HepG2 (cell line): Measurements from ENCODE around the gene CECR2. TPM values are rescaled to one million over a fixed set of nuclear protein-coding genes. Genes with fewer than 3 reads are reported as not detected.

Experiments
- ATAC-seq: fragments of 200-7000 bp; cut with Tn5 transposase; 3 replicates; pipeline ENCODE4 v1.9.1; 2020; ENCODE audit warnings: mild to moderate bottlenecking, moderate library complexity
- BruUV-seq: library from RNA; stranded (reverse); fragments of 400-500 nt; replicated peaks from 2 replicates; lab custom pipeline; 2021; lab: Mats Ljungman, UMichigan
- CTCF ChIA-PET: fragments of 300-600 bp; formaldehyde crosslinking; extraction: SDS; loops from one replicate; lab custom pipeline; 2021; ENCODE audit warnings: low total read pairs, inconsistent platforms, low intra/inter-chr PET ratio; lab: Yijun Ruan, JAX
- POLR2A ChIA-PET: fragments of 350-600 bp; sonication (Branson Sonifier 250); formaldehyde crosslinking; loops from one replicate; lab custom pipeline; 2020; ENCODE audit warnings: antibody characterized with exemption, inconsistent platforms; lab: Yijun Ruan, JAX
- DNase-seq: peaks from one replicate; pipeline ENCODE4 v3.0.0-alpha.2; 2015; ENCODE audit warnings: low spot score
- FAIRE-seq: peaks from 3 replicates; lab custom pipeline; 2011; peaks lifted over from hg19 to GRCh38; lab: Jason Lieb, UNC
- H2AFZ ChIP-seq: one replicate; pipeline ENCODE4 v1.6.1; 2011; ENCODE audit warnings: low read length, inconsistent platforms
- H3K27ac ChIP-seq: fragments of 300-600 bp; 3 replicates; pipeline ENCODE4 v1.8.0; 2011; ENCODE audit warnings: mixed run types, mild to moderate bottlenecking, mixed read lengths, low read length, inconsistent platforms; ENCODE audit not compliant: insufficient read depth; ENCODE audit errors: extremely low read length
- H3K27me3 ChIP-seq, 2 experiments: fragments of 200-600 bp in 1 of 2; 2 replicates in 1 of 2; 3 replicates in 1 of 2; pipeline versions ENCODE4 v1.6.0 to v1.8.0; 2011; ENCODE audit warnings: low read length in 2 of 2, mild to moderate bottlenecking in 2 of 2, moderate library complexity in 2 of 2, inconsistent platforms in 1 of 2; ENCODE audit not compliant: insufficient read depth in 2 of 2, control insufficient read depth in 1 of 2
- H3K36me3 ChIP-seq, 2 experiments: fragments of 200-600 bp in 1 of 2; replicated peaks in 1 of 2; 2 replicates in 1 of 2; 3 replicates in 1 of 2; pipeline versions ENCODE4 v1.5.1 to v1.8.0; 2011; ENCODE audit warnings: low read length in 2 of 2, inconsistent platforms in 1 of 2; ENCODE audit not compliant: insufficient read depth in 2 of 2, control insufficient read depth in 1 of 2
- H3K4me1 ChIP-seq: 2 replicates; pipeline ENCODE4 v1.5.1; 2012; ENCODE audit warnings: low read length, inconsistent platforms; ENCODE audit not compliant: insufficient read depth
- H3K4me2 ChIP-seq: 2 replicates; pipeline ENCODE4 v1.6.0; 2011; ENCODE audit warnings: low read depth, low read length, inconsistent platforms
- H3K4me3 ChIP-seq, 3 experiments: fragments of 200-600 bp in 1 of 3; sonication (generic), shearing (Covaris generic) in 1 of 3; replicated peaks in 1 of 3; 2 replicates each; pipeline ENCODE4 v1.5.1; 2011 to 2016; ENCODE audit warnings: low read length in 3 of 3, inconsistent platforms in 2 of 3, low read depth in 2 of 3, mild to moderate bottlenecking in 2 of 3, control low read depth in 1 of 3, mixed read lengths in 1 of 3; ENCODE audit not compliant: insufficient read depth in 1 of 3
- H3K79me2 ChIP-seq: one replicate; pipeline ENCODE4 v1.6.1; 2011; ENCODE audit warnings: low read length, inconsistent platforms; ENCODE audit not compliant: insufficient read depth
- H3K9ac ChIP-seq: 2 replicates; pipeline ENCODE4 v1.6.0; 2011; ENCODE audit warnings: mild to moderate bottlenecking, low read depth, low read length, inconsistent platforms; ENCODE audit not compliant: insufficient read depth
- H3K9me3 ChIP-seq: 2 replicates; pipeline ENCODE4 v1.5.1; 2012; ENCODE audit warnings: mild to moderate bottlenecking, low read length
- H4K20me1 ChIP-seq: 2 replicates; pipeline ENCODE4 v1.6.0; 2011; ENCODE audit warnings: inconsistent platforms, mild to moderate bottlenecking, low read length, moderate library complexity; ENCODE audit not compliant: insufficient read depth
- ATRX ChIP-seq: sonication (generic); formaldehyde crosslinking; IDR thresholded peaks from 2 replicates; pipeline ENCODE4 v1.4.0; 2020; ENCODE audit warnings: missing genetic modification reagents, borderline replicate concordance
- DMTF1 ChIP-seq: sonication (generic); formaldehyde crosslinking; IDR thresholded peaks from 2 replicates; pipeline ENCODE4 v1.4.0; 2020; ENCODE audit warnings: mild to moderate bottlenecking, missing genetic modification reagents
- DR1 ChIP-seq: sonication (generic); formaldehyde crosslinking; IDR thresholded peaks from 2 replicates; pipeline ENCODE4 v1.8.0; 2021; ENCODE audit warnings: mild to moderate bottlenecking, missing genetic modification reagents, inconsistent platforms
- ETS1 ChIP-seq: sonication (generic); formaldehyde crosslinking; IDR thresholded peaks from 2 replicates; pipeline ENCODE4 v1.4.0; 2020; ENCODE audit warnings: missing genetic modification reagents
- FOXC1 ChIP-seq: sonication (generic); formaldehyde crosslinking; IDR thresholded peaks from 2 replicates; pipeline ENCODE4 v1.8.0; 2022; ENCODE audit warnings: mild to moderate bottlenecking, missing genetic modification reagents, borderline replicate concordance
- IKZF1 ChIP-seq: fragments of 450-650 bp; IDR thresholded peaks from 2 replicates; pipeline ENCODE4 v1.7.1; 2016
- KLF11 ChIP-seq: IDR thresholded peaks from 2 replicates; pipeline ENCODE4 v1.6.1; 2016; ENCODE audit warnings: missing compliant biosample characterization
- NFYB ChIP-seq: sonication (generic); formaldehyde crosslinking; IDR thresholded peaks from 2 replicates; pipeline ENCODE4 v1.4.0; 2020; ENCODE audit warnings: missing genetic modification reagents
- RCOR2 ChIP-seq: IDR thresholded peaks from 2 replicates; pipeline ENCODE4 v1.6.1; 2016; ENCODE audit warnings: missing biosample characterization, missing genetic modification reagents
- TEAD3 ChIP-seq: optimal IDR thresholded peaks from 2 replicates; pipeline ENCODE3; 2016; ENCODE audit warnings: borderline replicate concordance
- TOE1 ChIP-seq: sonication (generic); formaldehyde crosslinking; IDR thresholded peaks from 2 replicates; pipeline ENCODE4 v1.4.0; 2020; ENCODE audit warnings: mild to moderate bottlenecking, missing genetic modification reagents
- ZBTB4 ChIP-seq: sonication (generic); formaldehyde crosslinking; IDR thresholded peaks from 2 replicates; pipeline ENCODE4 v1.4.0; 2020; ENCODE audit warnings: missing genetic modification reagents, mild to moderate bottlenecking, borderline replicate concordance
- ZBTB7B ChIP-seq: sonication (generic); formaldehyde crosslinking; IDR thresholded peaks from 2 replicates; pipeline ENCODE4 v1.4.0; 2020; ENCODE audit warnings: missing genetic modification reagents
- ZFP41 ChIP-seq: sonication (generic); formaldehyde crosslinking; IDR thresholded peaks from 2 replicates; pipeline ENCODE4 v1.4.0; 2020; ENCODE audit warnings: mild to moderate bottlenecking, missing genetic modification reagents, borderline replicate concordance
- ZNF281 ChIP-seq: sonication (generic); formaldehyde crosslinking; IDR thresholded peaks from 2 replicates; pipeline ENCODE4 v1.4.0; 2020; ENCODE audit warnings: missing genetic modification reagents, borderline replicate concordance
- WGBS: methylation state at CpG from one replicate; pipeline ENCODE4 v1.1.6; 2017; ENCODE audit warnings: low lambda C conversion rate; 5-methylcytosine and 5-hydroxymethylcytosine counted together
- in situ Hi-C: cut with HindIII; loops from 2 replicates; pipeline ENCODE4 v1.10.0; 2017; ENCODE audit warnings: low pct_unique_long_range_greater_than_20kb; ENCODE audit not compliant: extremely low pct_ligation_motif_present
- intact Hi-C: fragments of 100-400 bp; cut with micrococcal nuclease; formaldehyde crosslinking; loops from one replicate; pipeline ENCODE4 v1.10.0; 2022; ENCODE audit not compliant: unreplicated experiment
- polyA plus RNA-seq, 8 experiments: library from polyadenylated mRNA; depleted of rRNA in 3 of 8; stranded (reverse) in 7 of 8; unstranded in 1 of 8; fragments of >200 nt; fragmentation: Illumina TruSeq in 4 of 8; extraction: Trizol in 4 of 8; gene quantifications; 2 replicates each; pipeline versions ENCODE4 v1.2.1 to v1.2.3, GENCODE V29; 2011 to 2016; ENCODE audit warnings: low read depth in 4 of 8, missing spikeins in 1 of 8, mixed read lengths in 1 of 8; ENCODE audit not compliant: insufficient read depth in 1 of 8
- total RNA-seq, 5 experiments: library from RNA; depleted of rRNA; stranded (reverse); fragments of >200 nt; fragmentation: Illumina TruSeq; extraction: Trizol; gene quantifications; 2 replicates each; pipeline ENCODE4 v1.2.3, GENCODE V29; 2016; ENCODE audit warnings: low read depth in 1 of 5

CECR2 gene
- total and polyA plus RNA-seq, 2 of the 13 experiments (the other 11 are each of a cell fraction or from before 2014, with no cell fraction given) = not detected

- Histone ChIP-seq H3K4me3 (no peak overlapping the region), H3K79me2 (peaks cover 13% of the 10 kb centered on the region), H4K20me1 (no peaks in the 10 kb centered on the region), H3K4me2 (no peak overlapping the region), H3K27me3 (no peaks in the 10 kb centered on the region), H3K9me3 (no peaks in the 10 kb centered on the region), H3K36me3 (peaks cover 15 to 36% of the 10 kb centered on the region in 2 experiments; a peak in 4 of 5 replicates), H2AFZ (no peak overlapping the region), H3K9ac (no peak overlapping the region), H3K27ac (no peak overlapping the region), H3K4me1 (no peaks in the 10 kb centered on the region)
- ChIA-PET CTCF (no interaction called here), POLR2A (no interaction called here)
- TF ChIP-seq ZFP41 (CRISPR knock-in tag) (no peak), TEAD3 (CRISPR knock-in tag) (no peak), KLF11 (CRISPR knock-in tag) (no peak), NFYB (CRISPR knock-in tag) (no peak), DMTF1 (CRISPR knock-in tag) (no peak), ZBTB7B (CRISPR knock-in tag) (no peak), FOXC1 (CRISPR knock-in tag) (no peak), TOE1 (no peak), IKZF1 (no peak), ZNF281 (CRISPR knock-in tag) (no peak), ZBTB4 (CRISPR knock-in tag) (no peak), DR1 (CRISPR knock-in tag) (no peak), RCOR2 (CRISPR knock-in tag) (no peak), ATRX (CRISPR knock-in tag) (no peak), ETS1 (CRISPR knock-in tag) (no peak)
- in situ Hi-C loops = no loop called here
- DNase-seq (no peak), FAIRE-seq (no peak), ATAC-seq (no peak)
- WGBS = 95% methylated on average over 5 of the region's 5 CpGs
- BruUV-seq = no TSS peak
- intact Hi-C loops = no loop called here
Measured at GRCh38 chr22:17606496-17606895, 237.2 kb downstream of the CECR2 start.
